ENCODE measurements around the gene HOXB6.

HOXB6 gene

GRCh38 chr17:48613862-48614694 lies 9.3 kb upstream of the HOXB6 start:
- DNase-seq = peak; percentile 53
- in situ Hi-C loops (cut with HindIII; ENCODE audit: low pct_ligation_motif_present, low pct_unique_long_range_greater_than_20kb, low sequenced_read_pairs) = no loop called here

GRCh38 chr17:48612854-48613691 lies 8.3 kb upstream of the HOXB6 start:
- DNase-seq = peak; percentile 72
- in situ Hi-C loops (cut with HindIII; ENCODE audit: low pct_ligation_motif_present, low pct_unique_long_range_greater_than_20kb, low sequenced_read_pairs) = no loop called here

- DNase-seq = peak; percentile 48
- in situ Hi-C loops (cut with HindIII; ENCODE audit: low pct_ligation_motif_present, low pct_unique_long_range_greater_than_20kb, low sequenced_read_pairs) = no loop called here
These were observed 7.7 kb upstream of the HOXB6 start for GRCh38 chr17:48612456-48612853.

- in situ Hi-C loops (cut with HindIII; ENCODE audit: low pct_ligation_motif_present, low pct_unique_long_range_greater_than_20kb, low sequenced_read_pairs) = no loop called here
- peak; percentile 83 for DNase-seq
These were observed 7.1 kb upstream of the HOXB6 start for GRCh38 chr17:48611681-48612455.

GRCh38 chr17:48611213-48611612 lies 6.4 kb upstream of the HOXB6 start:
- peak; percentile 59 for DNase-seq
- in situ Hi-C loops (cut with HindIII; ENCODE audit: low pct_ligation_motif_present, low pct_unique_long_range_greater_than_20kb, low sequenced_read_pairs) = no loop called here

- in situ Hi-C loops (cut with HindIII; ENCODE audit: low pct_ligation_motif_present, low pct_unique_long_range_greater_than_20kb, low sequenced_read_pairs) = no loop called here
- peak; percentile 80 for DNase-seq
These were observed 5.8 kb upstream of the HOXB6 start, which contains the start of gene HOXB7 for GRCh38 chr17:48610282-48611211. TSS of gene HOXB7 (minus strand) at chr17:48611017. CDS start at chr17:48610918, 99 bp downstream.

- in situ Hi-C loops (cut with HindIII; ENCODE audit: low pct_ligation_motif_present, low pct_unique_long_range_greater_than_20kb, low sequenced_read_pairs) = no loop called here
- no peak for DNase-seq
These were observed 5.0 kb upstream of the HOXB6 start for GRCh38 chr17:48609759-48610281.

GRCh38 chr17:48609033-48609432 lies 4.2 kb upstream of the HOXB6 start:
- in situ Hi-C loops (cut with HindIII; ENCODE audit: low pct_ligation_motif_present, low pct_unique_long_range_greater_than_20kb, low sequenced_read_pairs) = no loop called here
- DNase-seq = no peak

GRCh38 chr17:48608494-48608834 lies 3.7 kb upstream of the HOXB6 start:
- no peak for DNase-seq
- in situ Hi-C loops (cut with HindIII; ENCODE audit: low pct_ligation_motif_present, low pct_unique_long_range_greater_than_20kb, low sequenced_read_pairs) = no loop called here

- in situ Hi-C loops (cut with HindIII; ENCODE audit: low pct_ligation_motif_present, low pct_unique_long_range_greater_than_20kb, low sequenced_read_pairs) = no loop called here
- DNase-seq = no peak
These were observed 2.3 kb upstream of the HOXB6 start for GRCh38 chr17:48606892-48607614.

GRCh38 chr17:48605991-48606891 lies 1.5 kb upstream of the HOXB6 start:
- no peak for DNase-seq
- in situ Hi-C loops (cut with HindIII; ENCODE audit: low pct_ligation_motif_present, low pct_unique_long_range_greater_than_20kb, low sequenced_read_pairs) = no loop called here

- in situ Hi-C loops (cut with HindIII; ENCODE audit: low pct_ligation_motif_present, low pct_unique_long_range_greater_than_20kb, low sequenced_read_pairs) = no loop called here
- DNase-seq = peak; percentile 17
These were observed 678 bp upstream of the HOXB6 start for GRCh38 chr17:48605409-48605919.

GRCh38 chr17:48603959-48604769 lies 622 bp downstream of the HOXB6 start:
- DNase-seq = peak; percentile 86
- in situ Hi-C loops (cut with HindIII; ENCODE audit: low pct_ligation_motif_present, low pct_unique_long_range_greater_than_20kb, low sequenced_read_pairs) = no loop called here

- peak; percentile 77 for DNase-seq
- in situ Hi-C loops (cut with HindIII; ENCODE audit: low pct_ligation_motif_present, low pct_unique_long_range_greater_than_20kb, low sequenced_read_pairs) = no loop called here
These were observed 3.0 kb downstream of the HOXB6 start for GRCh38 chr17:48601539-48602425.

- no peak for DNase-seq
- in situ Hi-C loops (cut with HindIII; ENCODE audit: low pct_ligation_motif_present, low pct_unique_long_range_greater_than_20kb, low sequenced_read_pairs) = no loop called here
These were observed 3.6 kb downstream of the HOXB6 start for GRCh38 chr17:48601207-48601538.
